ENCODE data around the gene MYH6. TPM values are rescaled to one million over a fixed set of nuclear protein-coding genes. Genes with fewer than 3 reads are reported as not detected.
"Not testable (repeated sequence)": the region's sequence is repeated elsewhere in the genome, so short reads cannot be mapped to it uniquely, and the experiment has no call there.

MYH6 gene
- total RNA-seq, 1 donor from 2014 or later = 1.6 TPM

DNA sequence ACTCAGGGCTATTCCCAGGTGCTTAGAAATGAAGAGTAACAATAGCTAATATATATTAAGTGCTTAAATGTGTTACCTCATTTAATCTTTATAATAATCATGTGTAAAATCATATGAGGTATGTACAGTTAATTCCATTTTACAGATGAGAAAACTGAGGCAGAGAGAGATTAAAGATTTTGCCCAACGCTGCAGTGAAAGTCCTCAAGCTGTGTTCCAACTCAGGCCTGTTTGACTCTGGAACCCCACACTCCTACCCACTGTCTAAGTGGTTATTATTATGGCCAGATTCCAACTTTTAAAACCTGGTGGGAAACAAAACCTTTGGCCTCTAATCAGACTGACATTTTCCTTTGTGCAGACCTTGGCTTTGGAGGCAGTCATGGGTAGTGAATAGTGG is 21.1 kb downstream of the MYH6 start:
- H3K27ac Mint-ChIP-seq (ENCODE audit: unreplicated experiment) = peak overlapping the region; percentile 27
- H3K9me3 Mint-ChIP-seq (ENCODE audit: unreplicated experiment) = no peaks in the 10 kb centered on the region
- peaks cover 17% of the 10 kb centered on the region for H3K36me3 Mint-ChIP-seq (ENCODE audit: low read depth, unreplicated experiment)

GRCh38 chr14:23386266-23386657 is 21.8 kb downstream of the MYH6 start:
- H3K27ac Mint-ChIP-seq (ENCODE audit: unreplicated experiment); H3K9me3 Mint-ChIP-seq (ENCODE audit: unreplicated experiment); DNase-seq (ENCODE audit: low spot score); H3K27me3 Mint-ChIP-seq (ENCODE audit: unreplicated experiment); H3K4me3 Mint-ChIP-seq (ENCODE audit: unreplicated experiment): not testable (repeated sequence)
- H3K36me3 Mint-ChIP-seq (ENCODE audit: low read depth, unreplicated experiment) = peaks cover 17% of the 10 kb centered on the region
- H3K4me1 Mint-ChIP-seq (ENCODE audit: unreplicated experiment) = peaks cover 22% of the 10 kb centered on the region

More for the DNA sequence above, 21.1 kb downstream of the MYH6 start:
- peaks cover 4% of the 10 kb centered on the region for H3K27me3 Mint-ChIP-seq (ENCODE audit: unreplicated experiment)
- no peak for DNase-seq (ENCODE audit: low spot score)
- peaks cover 21% of the 10 kb centered on the region for H3K4me1 Mint-ChIP-seq (ENCODE audit: unreplicated experiment)
- TF ChIP-seq, protein P1, sequence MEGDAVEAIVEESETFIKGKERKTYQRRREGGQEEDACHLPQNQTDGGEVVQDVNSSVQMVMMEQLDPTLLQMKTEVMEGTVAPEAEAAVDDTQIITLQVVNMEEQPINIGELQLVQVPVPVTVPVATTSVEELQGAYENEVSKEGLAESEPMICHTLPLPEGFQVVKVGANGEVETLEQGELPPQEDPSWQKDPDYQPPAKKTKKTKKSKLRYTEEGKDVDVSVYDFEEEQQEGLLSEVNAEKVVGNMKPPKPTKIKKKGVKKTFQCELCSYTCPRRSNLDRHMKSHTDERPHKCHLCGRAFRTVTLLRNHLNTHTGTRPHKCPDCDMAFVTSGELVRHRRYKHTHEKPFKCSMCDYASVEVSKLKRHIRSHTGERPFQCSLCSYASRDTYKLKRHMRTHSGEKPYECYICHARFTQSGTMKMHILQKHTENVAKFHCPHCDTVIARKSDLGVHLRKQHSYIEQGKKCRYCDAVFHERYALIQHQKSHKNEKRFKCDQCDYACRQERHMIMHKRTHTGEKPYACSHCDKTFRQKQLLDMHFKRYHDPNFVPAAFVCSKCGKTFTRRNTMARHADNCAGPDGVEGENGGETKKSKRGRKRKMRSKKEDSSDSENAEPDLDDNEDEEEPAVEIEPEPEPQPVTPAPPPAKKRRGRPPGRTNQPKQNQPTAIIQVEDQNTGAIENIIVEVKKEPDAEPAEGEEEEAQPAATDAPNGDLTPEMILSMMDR (IDR thresholded peaks at IDR 0.05; ENCODE audit: unreplicated experiment) = no peak
- no peak overlapping the region for H3K4me3 Mint-ChIP-seq (ENCODE audit: unreplicated experiment)

DNA sequence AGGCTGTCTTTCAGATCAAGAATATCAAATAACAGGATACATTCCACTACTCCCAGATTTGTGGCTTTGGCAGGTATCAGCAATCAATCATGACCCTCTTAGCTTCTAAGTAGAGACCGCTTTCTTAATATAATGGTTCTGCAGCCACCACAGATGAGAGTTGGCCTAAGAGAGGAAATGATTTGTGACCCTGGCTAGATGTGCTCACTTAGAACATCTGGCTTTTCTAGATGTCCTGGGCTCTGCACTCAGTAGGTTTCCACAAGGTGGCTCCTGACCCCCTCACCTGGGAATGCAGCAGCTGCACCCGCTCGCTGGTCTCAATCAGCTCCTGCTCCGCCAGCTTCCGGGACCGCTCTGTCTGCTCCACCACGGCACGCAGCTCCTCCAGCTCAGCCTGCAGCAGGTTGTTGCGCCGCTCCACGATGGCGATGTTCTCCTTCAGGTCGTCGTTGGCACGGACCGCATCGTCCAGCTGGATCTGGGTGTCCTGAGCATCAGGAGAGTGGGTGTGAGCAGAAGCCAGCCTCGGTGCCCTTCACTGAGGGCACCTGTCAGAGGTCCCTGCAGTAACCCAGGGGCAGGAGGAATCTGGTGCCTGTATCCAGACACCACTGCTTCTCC is 22.3 kb downstream of the MYH6 start:
- Mint-ChIP-seq H3K4me3 (ENCODE audit: unreplicated experiment) (no peak overlapping the region), H3K4me1 (ENCODE audit: unreplicated experiment) (peaks cover 27% of the 10 kb centered on the region), H3K36me3 (ENCODE audit: low read depth, unreplicated experiment) (peaks cover 17% of the 10 kb centered on the region), H3K27ac (ENCODE audit: unreplicated experiment) (no peak overlapping the region), H3K27me3 (ENCODE audit: unreplicated experiment) (peaks cover 2% of the 10 kb centered on the region), H3K9me3 (ENCODE audit: unreplicated experiment) (no peaks in the 10 kb centered on the region)
- TF ChIP-seq, protein P1 (IDR thresholded peaks at IDR 0.05; ENCODE audit: unreplicated experiment) = no peak
- no peak for DNase-seq (ENCODE audit: low spot score)

- TF ChIP-seq, protein P1 (IDR thresholded peaks at IDR 0.05; ENCODE audit: unreplicated experiment) = no peak
- H3K9me3 Mint-ChIP-seq (ENCODE audit: unreplicated experiment) = no peaks in the 10 kb centered on the region
- DNase-seq (ENCODE audit: low spot score) = no peak
- no peak overlapping the region for H3K4me3 Mint-ChIP-seq (ENCODE audit: unreplicated experiment)
- no peak overlapping the region for H3K27ac Mint-ChIP-seq (ENCODE audit: unreplicated experiment)
- H3K36me3 Mint-ChIP-seq (ENCODE audit: low read depth, unreplicated experiment) = peaks cover 17% of the 10 kb centered on the region
- peaks cover 2% of the 10 kb centered on the region for H3K27me3 Mint-ChIP-seq (ENCODE audit: unreplicated experiment)
- H3K4me1 Mint-ChIP-seq (ENCODE audit: unreplicated experiment) = peaks cover 31% of the 10 kb centered on the region
Observed at GRCh38 chr14:23385244-23385641, 22.8 kb downstream of the MYH6 start.

DNA sequence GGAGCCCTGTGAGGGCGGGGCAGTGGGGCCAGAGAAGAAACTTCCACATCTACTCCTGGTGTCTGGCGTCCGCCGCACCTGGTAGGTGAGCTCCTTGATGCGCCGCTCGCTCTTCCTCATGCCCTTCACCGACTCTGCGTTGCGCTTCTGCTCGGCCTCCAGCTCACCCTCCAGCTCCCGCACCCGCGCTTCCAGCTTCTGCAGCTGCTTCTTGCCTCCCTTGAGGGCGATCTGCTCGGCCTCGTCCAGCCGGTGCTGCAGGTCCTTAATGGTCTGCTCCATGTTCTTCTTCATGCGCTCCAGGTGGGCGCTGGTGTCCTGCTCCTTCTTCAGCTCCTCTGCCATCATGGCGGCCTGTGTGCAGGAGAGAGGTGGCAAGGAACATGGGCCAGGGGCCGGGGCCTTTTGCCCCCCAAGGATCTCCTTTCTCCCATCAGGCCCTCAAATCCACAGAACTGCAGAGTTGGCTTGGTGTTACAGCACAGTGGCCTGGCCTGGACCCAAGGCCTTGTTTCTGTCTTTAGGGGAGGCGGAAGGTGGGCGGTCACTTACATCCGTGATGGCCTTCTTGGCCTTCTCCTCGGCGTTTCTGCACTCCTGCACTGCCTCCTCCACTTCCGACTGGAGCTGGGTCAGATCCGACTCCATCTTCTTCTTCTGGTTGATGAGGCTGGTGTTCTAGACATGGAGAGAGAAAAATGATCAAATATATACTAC is 23.6 kb downstream of the MYH6 start:
- no peak for DNase-seq (ENCODE audit: low spot score)
- Mint-ChIP-seq H3K36me3 (ENCODE audit: low read depth, unreplicated experiment) (peaks cover 17% of the 10 kb centered on the region), H3K27ac (ENCODE audit: unreplicated experiment) (no peak overlapping the region), H3K4me3 (ENCODE audit: unreplicated experiment) (no peak overlapping the region), H3K27me3 (ENCODE audit: unreplicated experiment) (peaks cover 2% of the 10 kb centered on the region), H3K4me1 (ENCODE audit: unreplicated experiment) (peaks cover 27% of the 10 kb centered on the region), H3K9me3 (ENCODE audit: unreplicated experiment) (no peaks in the 10 kb centered on the region)
- TF ChIP-seq, protein P1 (IDR thresholded peaks at IDR 0.05; ENCODE audit: unreplicated experiment) = no peak
